Measurements from ENCODE around the gene OLFM4.

Gene OLFM4

GRCh38 chr13:52994051-52994450 lies 34.6 kb upstream of the OLFM4 start (continued):
- TF ChIP-seq RARB (CRISPR knock-in tag; IDR thresholded peaks at IDR 0.05) (no peak), TOX (CRISPR knock-in tag; IDR thresholded peaks at IDR 0.05; ENCODE audit: borderline replicate concordance) (no peak), ZFP3 (CRISPR knock-in tag; IDR thresholded peaks at IDR 0.05) (no peak)
- TF ChIP-seq, protein P1, sequence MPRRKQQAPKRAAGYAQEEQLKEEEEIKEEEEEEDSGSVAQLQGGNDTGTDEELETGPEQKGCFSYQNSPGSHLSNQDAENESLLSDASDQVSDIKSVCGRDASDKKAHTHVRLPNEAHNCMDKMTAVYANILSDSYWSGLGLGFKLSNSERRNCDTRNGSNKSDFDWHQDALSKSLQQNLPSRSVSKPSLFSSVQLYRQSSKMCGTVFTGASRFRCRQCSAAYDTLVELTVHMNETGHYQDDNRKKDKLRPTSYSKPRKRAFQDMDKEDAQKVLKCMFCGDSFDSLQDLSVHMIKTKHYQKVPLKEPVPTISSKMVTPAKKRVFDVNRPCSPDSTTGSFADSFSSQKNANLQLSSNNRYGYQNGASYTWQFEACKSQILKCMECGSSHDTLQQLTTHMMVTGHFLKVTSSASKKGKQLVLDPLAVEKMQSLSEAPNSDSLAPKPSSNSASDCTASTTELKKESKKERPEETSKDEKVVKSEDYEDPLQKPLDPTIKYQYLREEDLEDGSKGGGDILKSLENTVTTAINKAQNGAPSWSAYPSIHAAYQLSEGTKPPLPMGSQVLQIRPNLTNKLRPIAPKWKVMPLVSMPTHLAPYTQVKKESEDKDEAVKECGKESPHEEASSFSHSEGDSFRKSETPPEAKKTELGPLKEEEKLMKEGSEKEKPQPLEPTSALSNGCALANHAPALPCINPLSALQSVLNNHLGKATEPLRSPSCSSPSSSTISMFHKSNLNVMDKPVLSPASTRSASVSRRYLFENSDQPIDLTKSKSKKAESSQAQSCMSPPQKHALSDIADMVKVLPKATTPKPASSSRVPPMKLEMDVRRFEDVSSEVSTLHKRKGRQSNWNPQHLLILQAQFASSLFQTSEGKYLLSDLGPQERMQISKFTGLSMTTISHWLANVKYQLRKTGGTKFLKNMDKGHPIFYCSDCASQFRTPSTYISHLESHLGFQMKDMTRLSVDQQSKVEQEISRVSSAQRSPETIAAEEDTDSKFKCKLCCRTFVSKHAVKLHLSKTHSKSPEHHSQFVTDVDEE (CRISPR knock-in tag; IDR thresholded peaks at IDR 0.05) = no peak

DNA sequence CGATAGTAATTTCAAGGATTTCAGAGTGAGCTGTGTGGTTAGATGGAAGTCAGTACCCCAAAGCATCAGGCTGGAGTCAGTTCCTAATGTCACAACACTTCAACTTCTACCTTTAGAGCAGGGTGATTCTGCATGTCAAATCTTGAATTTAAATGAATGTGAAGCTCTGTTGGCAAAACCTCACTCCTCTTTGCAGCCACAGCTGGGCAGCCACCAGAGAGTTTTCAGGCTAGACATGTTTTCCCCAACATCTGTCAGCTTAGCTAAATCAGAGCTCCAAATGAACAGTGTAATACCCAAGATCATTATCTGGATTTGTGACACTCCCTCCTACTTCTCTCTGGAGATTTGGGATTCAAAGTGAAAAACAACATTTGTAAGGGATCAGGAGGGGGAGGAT lies 33.7 kb upstream of the OLFM4 start:
- no peak for ATAC-seq
- TF ChIP-seq ZFP30 (CRISPR knock-in tag; IDR thresholded peaks at IDR 0.05) (no peak), RARB (CRISPR knock-in tag; IDR thresholded peaks at IDR 0.05) (no peak), TCF4 (CRISPR knock-in tag; IDR thresholded peaks at IDR 0.05; ENCODE audit: borderline replicate concordance) (no peak)

GRCh38 chr13:52995946-52996345 lies 32.7 kb upstream of the OLFM4 start:
- TF ChIP-seq TCF4 (CRISPR knock-in tag; IDR thresholded peaks at IDR 0.05; ENCODE audit: borderline replicate concordance) (no peak), OSR1 (CRISPR knock-in tag; IDR thresholded peaks at IDR 0.05) (no peak)
- TF ChIP-seq, protein P1 (CRISPR knock-in tag; IDR thresholded peaks at IDR 0.05) = no peak
- TF ChIP-seq, protein P2, sequence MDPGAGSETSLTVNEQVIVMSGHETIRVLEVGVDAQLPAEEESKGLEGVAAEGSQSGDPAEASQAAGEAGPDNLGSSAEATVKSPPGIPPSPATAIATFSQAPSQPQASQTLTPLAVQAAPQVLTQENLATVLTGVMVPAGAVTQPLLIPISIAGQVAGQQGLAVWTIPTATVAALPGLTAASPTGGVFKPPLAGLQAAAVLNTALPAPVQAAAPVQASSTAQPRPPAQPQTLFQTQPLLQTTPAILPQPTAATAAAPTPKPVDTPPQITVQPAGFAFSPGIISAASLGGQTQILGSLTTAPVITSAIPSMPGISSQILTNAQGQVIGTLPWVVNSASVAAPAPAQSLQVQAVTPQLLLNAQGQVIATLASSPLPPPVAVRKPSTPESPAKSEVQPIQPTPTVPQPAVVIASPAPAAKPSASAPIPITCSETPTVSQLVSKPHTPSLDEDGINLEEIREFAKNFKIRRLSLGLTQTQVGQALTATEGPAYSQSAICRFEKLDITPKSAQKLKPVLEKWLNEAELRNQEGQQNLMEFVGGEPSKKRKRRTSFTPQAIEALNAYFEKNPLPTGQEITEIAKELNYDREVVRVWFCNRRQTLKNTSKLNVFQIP (CRISPR knock-in tag; IDR thresholded peaks at IDR 0.05; ENCODE audit: borderline replicate concordance, low read depth) = no peak
- no peak for ATAC-seq

GRCh38 chr13:52997951-52998876 lies 30.4 kb upstream of the OLFM4 start:
- TF ChIP-seq ZNF8 (CRISPR knock-in tag; IDR thresholded peaks at IDR 0.05) (no peak), RARB (CRISPR knock-in tag; IDR thresholded peaks at IDR 0.05) (no peak), ZC3H10 (CRISPR knock-in tag; IDR thresholded peaks at IDR 0.05) (no peak), ZFP30 (CRISPR knock-in tag; IDR thresholded peaks at IDR 0.05) (no peak), CREB5 (CRISPR knock-in tag; IDR thresholded peaks at IDR 0.05; ENCODE audit: low read depth) (no peak)
- TF ChIP-seq, protein P1 (CRISPR knock-in tag; IDR thresholded peaks at IDR 0.05) = no peak
- TF ChIP-seq, protein P3, sequence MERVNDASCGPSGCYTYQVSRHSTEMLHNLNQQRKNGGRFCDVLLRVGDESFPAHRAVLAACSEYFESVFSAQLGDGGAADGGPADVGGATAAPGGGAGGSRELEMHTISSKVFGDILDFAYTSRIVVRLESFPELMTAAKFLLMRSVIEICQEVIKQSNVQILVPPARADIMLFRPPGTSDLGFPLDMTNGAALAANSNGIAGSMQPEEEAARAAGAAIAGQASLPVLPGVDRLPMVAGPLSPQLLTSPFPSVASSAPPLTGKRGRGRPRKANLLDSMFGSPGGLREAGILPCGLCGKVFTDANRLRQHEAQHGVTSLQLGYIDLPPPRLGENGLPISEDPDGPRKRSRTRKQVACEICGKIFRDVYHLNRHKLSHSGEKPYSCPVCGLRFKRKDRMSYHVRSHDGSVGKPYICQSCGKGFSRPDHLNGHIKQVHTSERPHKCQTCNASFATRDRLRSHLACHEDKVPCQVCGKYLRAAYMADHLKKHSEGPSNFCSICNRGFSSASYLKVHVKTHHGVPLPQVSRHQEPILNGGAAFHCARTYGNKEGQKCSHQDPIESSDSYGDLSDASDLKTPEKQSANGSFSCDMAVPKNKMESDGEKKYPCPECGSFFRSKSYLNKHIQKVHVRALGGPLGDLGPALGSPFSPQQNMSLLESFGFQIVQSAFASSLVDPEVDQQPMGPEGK (CRISPR knock-in tag; IDR thresholded peaks at IDR 0.05; ENCODE audit: borderline replicate concordance) = no peak
- no peak for ATAC-seq

Data from SK-N-SH treated with all-trans-retinoic acid at 6 μM for 48 hours (cell line).